HG03025 (cell line): ENCODE data around the gene ANP32E.
"Not testable (repeated sequence)": the region's sequence is repeated elsewhere in the genome, so short reads cannot be mapped to it uniquely, and the experiment has no call there.

ENCODE experiments used
- ATAC-seq: cut with Tn5 transposase; IDR thresholded peaks from one replicate; pipeline ENCODE4 v1.9.1; 2021; ENCODE audit warnings: mild to moderate bottlenecking, moderate library complexity; ENCODE audit not compliant: unreplicated experiment, low FRiP score

The ANP32E gene

DNA sequence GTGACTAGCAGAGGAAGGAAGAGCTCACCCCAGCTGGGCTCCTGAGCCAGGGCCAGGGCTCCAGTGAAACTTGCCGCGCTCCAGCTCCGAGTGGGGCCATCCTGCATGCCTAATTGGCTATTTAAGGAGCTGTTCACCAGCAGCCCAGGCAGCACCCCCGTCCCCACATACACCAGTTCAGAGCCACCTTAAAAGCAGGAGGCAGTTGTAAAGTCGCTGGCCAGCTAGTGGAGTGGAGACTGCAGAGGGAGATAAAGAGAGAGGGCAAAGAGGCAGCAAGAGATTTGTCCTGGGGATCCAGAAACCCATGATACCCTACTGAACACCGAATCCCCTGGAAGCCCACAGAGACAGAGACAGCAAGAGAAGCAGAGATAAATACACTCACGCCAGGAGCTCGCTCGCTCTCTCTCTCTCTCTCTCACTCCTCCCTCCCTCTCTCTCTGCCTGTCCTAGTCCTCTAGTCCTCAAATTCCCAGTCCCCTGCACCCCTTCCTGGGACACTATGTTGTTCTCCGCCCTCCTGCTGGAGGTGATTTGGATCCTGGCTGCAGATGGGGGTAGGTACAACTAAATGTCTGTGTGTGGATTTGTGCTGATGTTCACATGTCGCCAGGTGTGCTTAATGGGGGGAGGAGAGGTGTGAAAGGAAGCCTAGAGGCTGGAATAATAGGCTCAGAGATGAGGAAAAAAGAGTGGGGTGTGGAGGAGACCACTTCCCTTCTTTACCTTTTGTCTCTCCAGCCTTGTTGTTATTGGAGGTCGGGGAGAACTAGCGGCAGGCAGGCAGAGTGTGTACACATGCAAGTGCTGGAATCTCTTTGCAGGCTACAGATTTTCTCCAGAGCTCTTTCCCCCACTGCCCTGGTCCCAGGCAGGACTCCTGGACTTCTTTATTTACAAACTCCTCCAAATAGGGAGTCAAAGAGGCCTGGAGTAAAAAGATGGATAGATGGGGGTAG, 22.0 kb upstream of the ANP32E start, which contains the start of gene CA14:
Gene CA14, plus strand, starts transcription at position 151 of the 962 bp plus-strand sequence. Its CDS starts 355 bp downstream, at position 506.
- no peak for ATAC-seq

DNA sequence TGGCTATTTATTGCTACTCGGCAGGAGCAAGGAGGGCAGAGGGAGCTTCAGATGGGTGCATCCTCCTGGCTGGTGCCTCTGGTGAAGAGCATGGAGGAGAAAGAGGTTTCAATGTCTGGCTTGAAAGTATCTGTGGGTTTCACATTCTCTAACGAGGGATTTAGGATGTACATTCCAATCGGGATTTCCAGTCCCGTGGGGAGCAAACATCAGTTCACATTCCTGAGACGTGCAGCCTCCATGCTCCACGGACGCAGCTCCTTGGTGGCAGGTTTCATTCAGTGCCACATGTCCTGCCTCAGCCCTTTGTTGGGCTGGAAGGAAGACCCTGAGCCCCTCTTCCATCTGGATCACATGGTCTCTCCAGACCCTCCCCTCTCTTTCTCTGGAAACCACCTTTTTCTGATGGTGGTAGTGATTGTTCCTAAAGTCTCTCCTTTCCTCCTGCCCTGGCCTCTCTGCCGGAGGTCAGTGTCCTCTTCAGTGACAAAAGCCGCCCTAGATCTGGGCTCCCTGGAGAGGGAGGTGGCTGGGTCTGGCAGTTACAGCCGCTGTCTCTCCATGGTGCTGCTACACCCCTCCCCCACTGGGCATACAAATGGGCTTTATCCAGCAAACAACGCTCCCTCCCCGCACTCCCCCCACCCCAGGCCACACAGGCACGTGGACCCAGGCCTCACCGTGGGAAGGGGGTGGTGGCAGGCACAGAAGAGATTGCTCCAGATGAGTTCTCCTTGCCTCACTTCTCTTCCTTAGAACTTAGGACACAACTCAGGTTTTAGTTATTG, 20.8 kb upstream of the ANP32E start:
- ATAC-seq: no peak

DNA sequence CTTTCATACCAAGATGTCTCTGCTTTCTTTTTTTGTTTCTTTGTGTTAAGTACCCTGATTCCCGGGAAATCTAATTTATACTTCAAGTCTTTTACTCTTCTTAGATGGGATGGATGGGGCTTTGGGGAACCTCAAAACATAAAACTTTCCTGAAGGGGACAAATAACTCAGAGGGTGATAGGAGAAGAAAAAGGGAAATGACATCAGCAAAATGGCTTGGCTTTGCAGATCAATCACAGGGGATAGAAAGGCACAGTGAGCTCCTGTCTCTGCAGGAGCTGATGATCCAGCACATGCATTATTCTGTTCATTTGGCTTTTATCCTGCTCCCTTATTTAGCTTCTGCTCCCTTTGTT, 20.3 kb upstream of the ANP32E start:
- ATAC-seq: no peak

DNA sequence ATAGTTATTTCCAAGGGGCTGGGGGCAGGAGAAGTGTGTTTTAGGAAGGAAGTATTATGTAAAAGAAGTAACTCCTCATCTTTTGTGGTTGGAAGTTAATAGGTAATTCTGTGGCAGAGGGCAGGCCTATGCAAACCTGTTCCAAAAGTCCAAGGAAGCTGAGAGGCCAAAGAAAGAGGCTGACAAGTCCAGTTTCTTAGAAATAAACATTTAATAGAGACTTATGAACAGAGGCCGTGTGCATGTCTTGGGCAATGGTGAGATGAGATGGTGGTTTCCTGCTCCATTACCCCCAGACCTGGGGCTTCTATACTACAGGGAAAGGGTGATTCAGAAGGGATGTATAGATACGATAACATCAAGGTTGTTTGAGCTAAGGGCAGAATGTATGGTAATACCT, 14.0 kb upstream of the ANP32E start:
- ATAC-seq: no peak

DNA sequence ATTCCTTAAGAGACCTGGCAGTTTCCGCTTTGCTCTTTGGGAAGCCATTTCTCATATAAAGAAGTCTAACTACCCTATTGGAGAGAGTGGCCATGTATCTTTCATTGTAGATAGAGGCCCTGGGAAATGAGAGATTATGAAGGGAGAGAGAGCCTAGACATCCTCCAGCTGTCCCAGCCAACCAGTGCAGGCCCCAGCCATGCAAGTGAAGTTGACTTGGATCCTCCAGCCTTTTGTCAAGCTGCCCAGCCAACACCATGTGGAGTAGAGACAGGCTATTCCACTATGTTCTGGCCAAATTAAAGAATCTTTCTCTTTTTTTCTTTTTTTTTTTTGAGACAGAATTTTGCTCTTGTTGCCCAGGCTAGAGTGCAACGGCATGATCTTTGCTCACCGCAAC, 7.1 kb upstream of the ANP32E start:
- no peak for ATAC-seq

DNA sequence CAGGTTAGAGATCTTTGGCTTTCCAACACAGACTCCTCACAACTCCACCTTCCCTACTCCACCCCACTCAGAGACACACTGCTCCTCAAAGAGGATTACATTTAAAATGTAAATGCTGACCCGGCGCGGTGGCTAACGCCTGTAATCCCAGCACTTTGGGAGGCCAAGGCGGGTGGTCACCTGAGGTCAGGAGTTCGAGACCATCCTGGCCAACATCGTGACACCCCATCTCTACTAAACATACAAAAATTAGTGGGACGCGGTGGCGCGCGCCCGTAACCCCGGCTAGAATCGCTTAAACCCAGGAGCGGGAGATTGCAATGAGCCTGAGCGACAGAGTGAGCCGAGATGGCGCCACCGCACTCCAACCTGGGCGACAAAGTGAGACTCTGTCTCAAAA, 1.8 kb upstream of the ANP32E start:
- no peak for ATAC-seq

DNA sequence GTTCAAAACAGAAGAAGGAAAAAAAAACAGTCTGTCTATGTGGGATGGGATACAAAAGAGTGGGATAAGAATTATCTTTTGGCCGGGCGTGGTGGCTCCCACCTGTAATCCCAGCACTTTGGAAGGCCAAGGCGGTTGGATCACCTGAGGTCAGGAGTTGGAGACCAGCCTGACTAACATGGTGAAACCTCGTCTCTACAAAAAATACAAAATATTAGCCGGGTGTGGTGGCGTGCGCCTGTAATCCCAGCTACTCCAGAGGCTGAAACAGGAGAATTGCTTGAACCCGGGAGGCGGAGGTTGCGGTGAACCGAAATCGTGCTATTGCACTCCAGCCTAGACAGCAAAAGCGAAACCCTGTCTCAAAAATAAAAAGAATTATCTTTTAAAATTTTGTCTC, 1.3 kb upstream of the ANP32E start:
- not testable (repeated sequence) for ATAC-seq

DNA sequence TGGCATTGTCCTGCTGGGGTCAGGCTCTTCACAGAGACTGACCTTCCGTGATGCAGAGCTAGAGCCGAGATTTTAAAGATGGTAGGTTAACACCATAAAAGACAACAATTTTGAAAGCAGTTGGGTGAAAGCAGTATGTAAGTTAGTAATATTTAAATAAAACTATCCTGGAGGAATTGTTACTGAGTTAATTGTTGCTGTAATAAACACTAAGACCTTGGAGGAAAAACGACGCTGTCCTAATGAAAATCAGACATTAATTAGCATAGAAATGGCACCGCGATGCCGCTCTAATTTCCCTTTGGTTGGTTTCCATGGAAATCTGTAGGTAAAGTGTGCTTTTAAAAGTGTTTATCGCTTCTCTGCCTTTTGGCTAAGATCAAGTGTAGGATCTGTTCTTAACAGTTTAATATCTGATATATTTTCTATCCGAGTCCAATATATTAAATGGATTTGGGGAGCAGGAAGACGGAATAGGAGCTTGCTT, 745 bp upstream of the ANP32E start:
- no peak for ATAC-seq

DNA sequence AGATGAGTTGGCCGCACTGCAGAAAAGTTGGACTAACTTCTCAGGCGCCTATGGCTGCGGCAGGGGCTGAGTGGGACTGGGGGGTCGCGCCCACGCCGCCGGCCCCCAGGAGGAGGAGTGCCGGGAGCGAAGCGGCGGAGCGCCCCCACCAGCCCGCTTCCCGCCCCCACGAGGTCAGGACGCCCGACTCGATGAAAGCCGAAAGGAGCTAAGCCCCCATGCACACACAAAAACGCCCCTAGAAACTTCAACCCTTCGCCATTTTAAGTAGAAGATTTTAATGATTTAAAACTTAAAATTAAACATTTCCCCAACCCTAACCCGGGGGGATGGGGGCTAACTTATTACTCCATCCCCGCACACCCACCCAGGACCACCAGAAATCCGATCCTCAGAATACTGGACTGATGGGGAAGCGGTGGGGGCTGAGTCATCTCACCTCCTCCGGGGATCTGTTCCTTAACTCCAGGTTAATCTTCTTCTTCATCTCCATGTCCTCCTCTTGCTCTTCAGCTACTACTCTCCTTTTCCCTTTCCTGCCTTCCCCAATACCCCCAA, 539 bp downstream of the ANP32E start:
- ATAC-seq: no peak

DNA sequence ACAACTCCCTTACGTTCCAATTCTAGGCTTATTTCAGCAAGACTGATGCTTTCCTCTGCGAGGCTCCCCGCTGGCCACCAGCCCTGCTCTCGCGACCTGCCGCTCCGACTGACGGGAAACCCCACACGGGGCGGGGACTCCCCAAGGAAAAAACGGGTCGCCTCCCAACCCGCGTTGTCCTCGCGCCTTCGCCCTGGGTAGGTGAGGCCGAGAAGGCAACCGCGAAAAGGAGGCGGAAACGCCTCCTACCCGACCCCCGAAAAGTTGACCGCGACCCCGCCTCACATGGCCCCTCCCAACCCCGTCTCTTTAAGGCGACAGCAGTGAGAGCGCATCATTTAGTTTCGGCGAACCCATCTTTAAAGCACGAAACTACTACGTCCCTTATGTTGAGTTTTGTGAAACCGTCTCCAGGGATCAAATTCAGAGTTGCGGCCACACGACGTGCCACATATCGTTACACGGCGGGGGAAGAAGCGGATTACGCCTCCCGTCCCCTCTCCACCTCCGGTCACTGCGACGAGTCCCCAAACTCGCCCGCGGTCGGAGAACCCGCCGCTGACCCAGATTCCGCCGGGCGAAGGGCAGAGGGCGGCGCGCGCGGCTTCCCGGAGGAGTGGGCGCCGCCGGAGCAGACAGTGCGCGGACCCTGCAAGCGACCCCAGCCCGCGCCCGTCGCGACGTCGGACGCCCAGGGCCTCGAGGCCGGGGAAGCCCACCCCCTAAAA, 1.2 kb downstream of the ANP32E start:
- no peak for ATAC-seq

DNA sequence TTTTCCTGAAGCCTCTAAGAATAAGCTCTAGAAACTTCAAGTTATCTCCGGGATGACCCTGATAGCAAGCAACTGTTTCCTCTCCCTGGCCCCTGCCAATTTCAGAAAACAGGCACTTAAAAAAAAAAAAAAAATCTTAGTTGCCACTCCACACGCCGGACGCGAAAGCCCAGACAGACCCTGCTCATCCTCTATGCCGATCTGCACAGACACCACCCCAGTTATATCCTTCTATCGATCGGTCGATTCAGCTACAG, 1.7 kb downstream of the ANP32E start:
- ATAC-seq: no peak

DNA sequence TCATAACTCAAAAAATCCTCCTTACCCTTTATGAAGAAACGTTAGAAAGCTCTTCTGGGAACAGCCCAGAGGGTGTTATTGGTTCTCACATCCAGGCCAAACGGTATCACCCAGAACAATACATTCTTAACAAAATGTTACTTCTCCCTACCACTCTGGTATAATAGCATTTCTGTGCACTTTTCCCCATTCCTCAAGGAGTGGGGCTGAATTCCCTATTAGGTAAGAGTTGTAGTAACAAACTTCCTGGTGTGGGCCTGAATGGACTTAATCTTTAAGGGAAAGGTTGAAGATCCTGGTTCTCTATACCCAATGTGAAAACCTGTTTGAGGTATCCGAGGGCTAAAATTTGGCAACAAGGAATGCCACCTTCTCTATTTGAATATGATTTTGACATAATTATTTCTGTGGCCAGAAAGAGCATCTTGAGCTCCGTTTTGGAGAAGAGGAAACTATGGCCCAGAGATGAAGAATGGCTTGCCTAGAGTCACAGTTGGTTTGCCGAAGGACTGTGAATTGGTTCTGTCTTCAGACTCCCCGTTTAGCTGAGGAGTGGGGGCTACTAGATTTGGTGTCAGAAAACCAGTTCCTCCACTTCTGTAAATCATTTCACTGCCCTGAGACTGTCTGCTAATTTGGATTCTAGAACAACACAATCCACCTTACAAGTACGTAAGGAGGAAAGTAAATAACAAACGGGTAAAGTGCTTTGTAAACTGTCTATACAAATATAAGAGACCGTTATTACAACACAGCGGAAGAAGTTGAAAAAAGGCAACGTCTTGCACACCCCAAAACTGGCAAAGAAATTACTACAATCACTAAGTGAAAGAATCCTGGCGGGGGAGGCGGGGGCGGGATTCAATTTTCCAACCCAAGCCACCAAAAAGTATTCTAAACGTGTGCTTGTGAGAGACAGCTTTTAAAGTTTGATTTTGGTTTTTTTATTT, 2.3 kb downstream of the ANP32E start:
- no peak for ATAC-seq

DNA sequence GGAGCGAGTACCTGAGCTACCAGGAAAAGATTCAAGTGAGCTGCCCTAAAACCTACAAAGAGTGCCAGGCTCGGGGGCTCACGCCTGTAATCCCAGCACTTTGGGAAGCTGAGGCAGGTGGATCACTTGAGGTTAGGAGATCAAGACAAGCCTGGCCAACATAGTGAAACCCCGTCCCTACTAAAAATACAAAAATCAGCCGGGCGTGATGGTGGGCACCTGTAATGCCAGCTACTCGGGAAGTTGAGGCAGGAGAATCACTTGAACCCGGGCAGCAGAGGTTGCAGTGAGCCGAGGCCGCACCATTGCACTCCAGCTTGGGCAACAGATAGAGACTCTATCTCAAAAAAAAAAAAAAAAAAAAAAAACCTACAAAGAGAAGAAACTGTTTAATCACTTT, 3.0 kb downstream of the ANP32E start:
- ATAC-seq: not testable (repeated sequence)

DNA sequence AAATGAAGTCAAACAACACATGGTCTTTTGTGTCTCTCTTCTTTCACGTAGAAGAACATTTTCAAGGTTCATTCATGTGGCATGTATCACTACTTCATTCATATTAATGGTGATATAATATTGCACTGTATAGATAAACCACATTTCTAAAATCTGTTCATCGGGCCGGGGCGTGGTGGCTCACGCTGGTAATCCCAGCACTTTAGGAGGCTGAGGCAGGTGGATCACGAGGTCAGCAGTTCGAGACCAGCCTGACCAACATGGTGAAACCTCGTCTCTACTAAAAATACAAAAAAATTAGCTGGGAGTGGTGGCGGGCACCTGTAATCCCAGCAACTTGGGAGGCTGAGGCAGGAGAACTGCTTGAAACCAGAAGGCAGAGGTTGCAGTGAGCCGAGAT, 7.7 kb downstream of the ANP32E start:
- ATAC-seq: not testable (repeated sequence)

DNA sequence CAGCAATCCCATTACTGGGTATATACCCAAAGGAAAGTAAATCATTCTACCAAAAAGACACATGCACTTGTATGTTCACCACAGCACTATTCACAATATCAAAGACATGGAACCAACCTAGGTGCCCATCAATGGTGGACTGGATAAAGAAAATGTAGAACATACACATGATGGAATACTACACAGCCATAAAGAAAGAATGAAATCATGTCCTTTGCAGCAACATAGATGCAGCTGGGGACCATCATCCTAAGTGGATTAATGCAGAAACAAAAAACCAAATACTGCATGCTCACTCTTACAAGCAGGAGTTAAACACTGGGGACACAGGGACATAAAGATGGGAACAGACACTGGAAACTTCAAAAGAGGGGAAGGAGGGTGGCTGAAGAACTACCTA, 8.7 kb downstream of the ANP32E start:
- ATAC-seq: no peak

DNA sequence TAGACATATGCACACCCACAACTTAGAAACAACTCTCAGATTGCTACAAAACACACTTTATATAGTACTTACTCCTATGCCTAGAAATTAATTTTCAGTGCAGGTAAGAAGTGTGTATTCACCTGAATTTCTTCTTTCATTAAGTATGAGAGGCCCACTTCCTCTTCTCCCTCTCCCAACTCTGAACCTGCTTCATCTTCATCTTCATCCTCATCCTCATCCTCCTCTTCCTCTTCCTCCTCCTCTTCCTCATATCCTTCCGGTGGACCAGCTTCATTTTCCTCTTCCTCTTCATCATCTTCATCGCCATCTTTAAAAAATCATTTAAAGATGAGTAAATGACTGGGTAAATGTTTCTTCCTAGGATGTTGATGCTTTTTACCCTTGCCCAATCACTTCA, 9.4 kb downstream of the ANP32E start:
- ATAC-seq: no peak

DNA sequence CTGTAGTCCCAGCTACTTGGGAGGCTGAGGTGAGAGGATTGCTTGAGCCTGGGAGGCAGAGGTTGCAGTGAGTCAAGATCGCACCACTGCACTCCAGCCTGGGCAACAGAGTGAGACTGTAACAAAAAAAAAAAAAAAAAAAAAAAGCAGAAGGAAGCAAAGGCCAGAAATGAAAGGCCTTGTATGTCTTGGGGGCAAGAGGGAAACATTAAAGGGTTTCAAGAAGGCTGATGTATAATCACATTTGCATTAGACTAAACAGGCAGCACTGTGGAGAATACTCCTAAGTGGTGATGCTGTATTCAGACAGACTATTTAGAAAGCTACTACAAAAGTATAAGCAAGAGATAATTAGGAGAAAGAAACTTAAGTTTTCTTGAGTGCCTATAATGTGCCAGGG, 10.4 kb downstream of the ANP32E start:
- ATAC-seq: no peak

DNA sequence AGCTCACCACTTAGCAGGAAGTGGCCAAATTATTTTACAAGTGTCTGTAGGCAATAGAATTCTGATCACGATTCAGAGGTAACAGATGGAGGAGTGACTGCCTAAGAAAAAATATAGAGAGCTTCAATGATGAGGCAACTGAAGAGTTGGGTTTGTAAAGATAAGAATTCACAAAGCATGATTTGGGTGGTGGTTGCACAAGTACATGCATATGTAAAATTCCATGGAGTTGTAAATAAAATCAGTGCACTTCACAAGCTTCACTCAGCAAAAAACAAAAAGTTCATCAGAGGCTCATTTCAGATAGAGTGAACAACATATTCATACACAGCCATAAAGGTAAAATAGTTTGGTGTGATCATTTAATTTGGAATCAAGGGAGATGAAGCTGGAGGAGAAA, 10.9 kb downstream of the ANP32E start:
- ATAC-seq: no peak

DNA sequence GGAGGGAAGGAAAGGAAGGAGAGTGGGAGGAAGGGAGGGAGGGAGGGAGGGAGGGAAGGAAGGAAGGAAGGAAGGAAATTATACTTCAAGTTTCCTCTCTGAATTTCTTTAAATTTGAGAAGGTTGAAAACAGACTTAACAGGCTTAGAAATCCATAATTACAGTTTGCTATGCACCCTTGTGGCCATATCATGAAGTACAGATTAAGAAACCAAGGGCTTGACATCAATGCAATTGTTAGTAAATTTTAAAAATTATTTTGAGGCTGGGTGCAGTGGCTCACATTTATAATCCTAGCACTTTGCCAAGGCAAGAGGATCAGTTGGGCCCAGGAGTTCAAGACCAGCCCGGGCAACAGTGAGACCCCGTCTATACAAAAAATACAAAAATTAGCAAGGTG, 14.4 kb downstream of the ANP32E start:
- no peak for ATAC-seq

DNA sequence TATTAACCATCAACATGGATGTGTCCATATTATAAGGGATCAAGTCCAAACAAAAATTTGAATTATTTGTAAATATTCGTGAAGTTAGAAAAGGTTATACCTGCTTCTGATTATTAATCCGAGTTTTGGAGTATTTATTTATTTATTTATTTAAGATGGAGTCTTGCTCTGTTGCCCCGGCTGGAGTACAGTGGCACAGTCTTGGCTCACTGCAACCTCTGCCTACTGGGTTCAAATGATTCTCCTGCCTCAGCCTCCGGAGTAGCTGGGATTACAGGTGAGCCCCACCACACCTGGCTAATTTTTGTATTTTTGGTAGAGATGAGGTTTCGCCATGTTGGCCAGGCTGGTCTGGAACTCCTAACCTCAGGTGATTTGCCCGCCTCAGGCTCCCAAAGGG, 20.1 kb downstream of the ANP32E start:
- not testable (repeated sequence) for ATAC-seq
